Chondrocyte (in vitro differentiated cells): ENCODE data around the gene KATNB1. TPM values are rescaled to one million over a fixed set of nuclear protein-coding genes. Genes with fewer than 3 reads are reported as not detected.

Experiments
- DNase-seq: peaks from one replicate; pipeline ENCODE4 v3.0.0; 2021; ENCODE audit warnings: mixed read lengths, low spot score
- H3K27ac Mint-ChIP-seq: one replicate; pipeline ENCODE4 v1.8.0; 2021; ENCODE audit warnings: mild to moderate bottlenecking, moderate library complexity, mixed read lengths; ENCODE audit not compliant: unreplicated experiment
- H3K27me3 Mint-ChIP-seq: 2 replicates; pipeline ENCODE4 v1.8.0; 2021; ENCODE audit warnings: low read depth, mixed read lengths
- H3K36me3 Mint-ChIP-seq: 2 replicates; pipeline ENCODE4 v1.8.0; 2021; ENCODE audit warnings: low read depth, mixed read lengths
- H3K4me1 Mint-ChIP-seq: 2 replicates; pipeline ENCODE4 v1.8.0; 2021; ENCODE audit warnings: low read depth, mild to moderate bottlenecking, mixed read lengths
- H3K4me3 Mint-ChIP-seq: one replicate; pipeline ENCODE4 v1.8.0; 2021; ENCODE audit warnings: mild to moderate bottlenecking, moderate library complexity, mixed read lengths; ENCODE audit not compliant: unreplicated experiment
- H3K9me3 Mint-ChIP-seq: 2 replicates; pipeline ENCODE4 v1.8.0; 2021; ENCODE audit warnings: low read depth, mixed read lengths
- CTCF ChIP-seq: fragments of 200-600 bp; sonication (generic); IDR thresholded peaks from 2 replicates; pipeline ENCODE4 v1.5.0; 2021; ENCODE audit warnings: antibody characterized with exemption, mild to moderate bottlenecking, moderate library complexity
- total RNA-seq: library from RNA; stranded (reverse); gene quantifications from 3 replicates; pipeline ENCODE4 v1.2.1, GENCODE V29; 2021

Gene KATNB1
- total RNA-seq, 1 donor from 2014 or later, result 14.0 TPM

DNA sequence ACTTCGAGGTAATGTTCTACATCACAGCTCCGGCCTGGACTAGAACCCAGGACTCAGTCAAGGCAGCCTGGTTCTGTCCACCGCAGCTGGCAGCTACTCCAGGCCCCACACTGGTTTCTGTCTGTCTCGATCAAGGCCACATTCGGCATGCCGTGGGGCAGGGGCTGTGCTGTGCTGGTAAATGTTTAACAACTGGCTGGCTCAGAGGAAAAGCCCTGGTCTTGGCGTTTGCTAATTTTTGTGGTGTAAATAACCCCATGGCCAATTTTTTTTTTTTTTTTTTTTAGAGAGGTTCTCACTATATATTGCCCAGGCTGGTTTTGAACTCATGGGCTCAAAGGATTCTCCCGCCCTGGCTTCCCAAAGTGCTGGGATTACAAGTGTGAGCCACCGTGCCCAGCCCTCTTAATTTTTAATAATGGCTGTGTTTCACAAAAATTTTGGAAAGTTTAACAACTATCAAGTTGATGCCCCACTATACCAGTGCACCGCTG is 41.3 kb upstream of the KATNB1 start:
- DNase-seq, result no peak
- Mint-ChIP-seq H3K27me3 (peaks cover 5% of the 10 kb centered on the region), H3K36me3 (no peaks in the 10 kb centered on the region), H3K27ac (no peak overlapping the region), H3K4me3 (no peak overlapping the region), H3K9me3 (no peaks in the 10 kb centered on the region), H3K4me1 (peaks cover 2% of the 10 kb centered on the region)
- no peak for TF ChIP-seq CTCF

GRCh38 chr16:57694725-57695679 is 40.6 kb upstream of the KATNB1 start, which contains the start of gene DRC7:
TSS of gene DRC7 (plus strand) at chr16:57694806. CDS start at chr16:57697950, 3,144 bp downstream.
- H3K4me1 Mint-ChIP-seq, result peaks cover 2% of the 10 kb centered on the region
- DNase-seq, result peak; percentile 61
- no peaks in the 10 kb centered on the region for H3K9me3 Mint-ChIP-seq
- H3K27ac Mint-ChIP-seq, result peak within 1 kb of the TSS; percentile 14
- peaks cover 3% of the 10 kb centered on the region for H3K27me3 Mint-ChIP-seq
- no peak for TF ChIP-seq CTCF
- no peaks in the 10 kb centered on the region for H3K36me3 Mint-ChIP-seq
- peak within 1 kb of the TSS; percentile 33 for H3K4me3 Mint-ChIP-seq

- H3K27me3 Mint-ChIP-seq, result peaks cover 3% of the 10 kb centered on the region
- no peak for TF ChIP-seq CTCF
- H3K9me3 Mint-ChIP-seq, result no peaks in the 10 kb centered on the region
- H3K36me3 Mint-ChIP-seq, result no peaks in the 10 kb centered on the region
- no peak for DNase-seq
- H3K4me1 Mint-ChIP-seq, result peaks cover 2% of the 10 kb centered on the region
- H3K4me3 Mint-ChIP-seq, result no peak overlapping the region
- H3K27ac Mint-ChIP-seq, result no peak overlapping the region
Measured at GRCh38 chr16:57695680-57696069, 39.9 kb upstream of the KATNB1 start.

- no peak overlapping the region for H3K27ac Mint-ChIP-seq
- H3K4me3 Mint-ChIP-seq, result no peak overlapping the region
- no peak for TF ChIP-seq CTCF
- H3K4me1 Mint-ChIP-seq, result peaks cover 2% of the 10 kb centered on the region
- H3K36me3 Mint-ChIP-seq, result no peaks in the 10 kb centered on the region
- peaks cover 3% of the 10 kb centered on the region for H3K27me3 Mint-ChIP-seq
- DNase-seq, result no peak
- H3K9me3 Mint-ChIP-seq, result no peaks in the 10 kb centered on the region
Measured at GRCh38 chr16:57696240-57696639, 39.3 kb upstream of the KATNB1 start.

GRCh38 chr16:57697896-57698537 is 37.6 kb upstream of the KATNB1 start:
- H3K4me3 Mint-ChIP-seq, result no peak overlapping the region
- DNase-seq, result no peak
- H3K4me1 Mint-ChIP-seq, result peaks cover 2% of the 10 kb centered on the region
- no peaks in the 10 kb centered on the region for H3K36me3 Mint-ChIP-seq
- H3K27ac Mint-ChIP-seq, result no peak overlapping the region
- TF ChIP-seq CTCF, result no peak
- H3K27me3 Mint-ChIP-seq, result no peaks in the 10 kb centered on the region
- H3K9me3 Mint-ChIP-seq, result no peaks in the 10 kb centered on the region
